GM23338 (cell line): Measurements from ENCODE around the gene XRN1. TPM values are rescaled to one million over a fixed set of nuclear protein-coding genes. Genes with fewer than 3 reads are reported as not detected.

Experiments
- ATAC-seq: fragments of 200-7000 bp; cut with Tn5 transposase; 3 replicates; pipeline ENCODE4 v1.9.1; 2020
- DNase-seq: peaks from one replicate; pipeline ENCODE4 v3.0.0-alpha.2; 2015; ENCODE audit warnings: low spot score
- H2AFZ ChIP-seq: fragments of 200-600 bp; sonication (generic); 2 replicates; pipeline ENCODE4 v1.8.0; 2016; ENCODE audit warnings: antibody characterized with exemption, mild to moderate bottlenecking, moderate library complexity
- H3F3A ChIP-seq: fragments of 200-600 bp; sonication (generic); replicated peaks from 2 replicates; pipeline ENCODE4 v1.8.0; 2017; ENCODE audit warnings: antibody characterized with exemption, mixed run types, low read depth
- H3K27ac ChIP-seq: fragments of 200-600 bp; sonication (generic); 2 replicates; pipeline ENCODE4 v1.6.1; 2016; ENCODE audit warnings: low read depth
- H3K27me3 ChIP-seq: fragments of 200-600 bp; sonication (generic); 2 replicates; pipeline ENCODE4 v1.8.0; 2016; ENCODE audit warnings: mild to moderate bottlenecking, mixed run types, moderate library complexity; ENCODE audit not compliant: insufficient read depth
- H3K36me3 ChIP-seq: fragments of 200-600 bp; sonication (generic); 2 replicates; pipeline ENCODE4 v1.8.0; 2016; ENCODE audit warnings: mild to moderate bottlenecking; ENCODE audit not compliant: insufficient read depth
- H3K4me1 ChIP-seq: fragments of 200-600 bp; sonication (generic); 2 replicates; pipeline ENCODE4 v1.8.0; 2016; ENCODE audit warnings: mild to moderate bottlenecking, moderate library complexity; ENCODE audit not compliant: insufficient read depth
- H3K4me2 ChIP-seq: fragments of 200-600 bp; sonication (generic); 2 replicates; pipeline ENCODE4 v1.7.1; 2017; ENCODE audit warnings: mixed run types
- H3K4me3 ChIP-seq: fragments of 200-600 bp; sonication (generic); 2 replicates; pipeline ENCODE4 v1.6.1; 2016; ENCODE audit warnings: mixed run types
- H3K79me2 ChIP-seq: fragments of 200-600 bp; sonication (generic); replicated peaks from 2 replicates; pipeline ENCODE4 v1.8.0; 2017; ENCODE audit warnings: mild to moderate bottlenecking; ENCODE audit not compliant: insufficient read depth
- H3K9me2 ChIP-seq: fragments of 200-600 bp; sonication (generic); 2 replicates; pipeline ENCODE4 v1.8.0; 2017; ENCODE audit not compliant: insufficient read depth
- H4K20me1 ChIP-seq: fragments of 200-600 bp; sonication (generic); replicated peaks from 2 replicates; pipeline ENCODE4 v1.8.0; 2017; ENCODE audit warnings: mild to moderate bottlenecking; ENCODE audit not compliant: insufficient read depth
- H3K27ac Mint-ChIP-seq: 2 replicates; pipeline ENCODE4 v1.8.0; 2020; ENCODE audit warnings: inconsistent platforms, mild to moderate bottlenecking, moderate library complexity, mixed read lengths
- H3K27me3 Mint-ChIP-seq: 3 replicates; pipeline ENCODE4 v1.8.0; 2022; ENCODE audit warnings: low read depth, mild to moderate bottlenecking, moderate library complexity, mixed read lengths, inconsistent platforms; ENCODE audit not compliant: insufficient read depth, poor library complexity
- H3K36me3 Mint-ChIP-seq: 3 replicates; pipeline ENCODE4 v1.8.0; 2021; ENCODE audit warnings: low read depth, mild to moderate bottlenecking, inconsistent platforms, moderate library complexity, mixed read lengths
- H3K4me1 Mint-ChIP-seq: 3 replicates; pipeline ENCODE4 v1.8.0; 2020; ENCODE audit warnings: mild to moderate bottlenecking, inconsistent platforms, mixed read lengths
- H3K4me3 Mint-ChIP-seq: 3 replicates; pipeline ENCODE4 v1.8.0; 2021; ENCODE audit warnings: moderate library complexity, mild to moderate bottlenecking, inconsistent platforms, mixed read lengths
- H3K9me3 Mint-ChIP-seq: 3 replicates; pipeline ENCODE4 v1.8.0; 2020; ENCODE audit warnings: moderate library complexity, mild to moderate bottlenecking, inconsistent platforms, mixed read lengths
- CREB1 ChIP-seq: fragments of 250-450 bp; sonication (Bioruptor Pico); IDR thresholded peaks from 2 replicates; pipeline ENCODE4 v1.5.0; 2020; ENCODE audit warnings: low read depth, mild to moderate bottlenecking, moderate library complexity
- CTCF ChIP-seq, 2 experiments: fragments of 200-600 bp in 1 of 2; sonication (generic) in 1 of 2; conservative IDR thresholded peaks; 2 replicates each; pipeline versions ENCODE4 v1.5.1 to v1.6.1; 2016 to 2017; ENCODE audit warnings: antibody characterized with exemption in 2 of 2, low read depth in 2 of 2, mild to moderate bottlenecking in 2 of 2, moderate library complexity in 1 of 2
- ETS1 ChIP-seq: IDR thresholded peaks from 2 replicates; pipeline ENCODE4 v1.6.1; 2016; ENCODE audit warnings: antibody characterized with exemption
- EZH2 ChIP-seq: fragments of 200-600 bp; sonication (generic); IDR thresholded peaks from one replicate; pipeline ENCODE4 v1.8.0; 2017; ENCODE audit warnings: antibody characterized with exemption, mild to moderate bottlenecking, low read depth; ENCODE audit not compliant: unreplicated experiment
- EZH2phosphoT487 ChIP-seq: fragments of 200-600 bp; sonication (generic); IDR thresholded peaks from one replicate; pipeline ENCODE4 v1.8.1; 2018; ENCODE audit warnings: antibody characterized with exemption; ENCODE audit not compliant: unreplicated experiment
- JUNB ChIP-seq: IDR thresholded peaks from one replicate; pipeline ENCODE4 v1.6.1; 2016; ENCODE audit warnings: antibody characterized with exemption; ENCODE audit not compliant: unreplicated experiment
- NANOG ChIP-seq: IDR thresholded peaks from 2 replicates; pipeline ENCODE4 v1.6.1; 2016; ENCODE audit warnings: antibody characterized with exemption, borderline replicate concordance
- POLR2AphosphoS5 ChIP-seq: IDR thresholded peaks from 2 replicates; pipeline ENCODE4 v1.6.1; 2016; ENCODE audit warnings: antibody characterized with exemption, low read depth
- REST ChIP-seq: IDR thresholded peaks from one replicate; pipeline ENCODE4 v1.6.1; 2018; ENCODE audit warnings: antibody characterized with exemption; ENCODE audit not compliant: unreplicated experiment
- STAT1 ChIP-seq: IDR thresholded peaks from one replicate; pipeline ENCODE4 v1.6.1; 2016; ENCODE audit warnings: antibody characterized with exemption; ENCODE audit not compliant: unreplicated experiment
- ZNF114 ChIP-seq: fragments of 250-450 bp; sonication (Bioruptor Pico); IDR thresholded peaks from 2 replicates; pipeline ENCODE4 v1.5.0; 2020; ENCODE audit warnings: mild to moderate bottlenecking, moderate library complexity
- ZNF331 ChIP-seq: fragments of 250-450 bp; sonication (Bioruptor Pico); IDR thresholded peaks from 2 replicates; pipeline ENCODE4 v1.5.0; 2020; ENCODE audit warnings: low read depth, mild to moderate bottlenecking, moderate library complexity
- ZNF462 ChIP-seq: fragments of 250-450 bp; sonication (Bioruptor Pico); IDR thresholded peaks from 2 replicates; pipeline ENCODE4 v1.5.0; 2020; ENCODE audit warnings: mild to moderate bottlenecking, moderate library complexity
- polyA plus RNA-seq: library from polyadenylated mRNA; unstranded; fragments of >200 nt; fragmentation: Nextera tagmentation; extraction: Ambion mirVana; gene quantifications from 2 replicates; pipeline ENCODE4 v1.2.1, GENCODE V29; 2016
- total RNA-seq: library from RNA; depleted of rRNA; stranded (reverse); fragments of >200 nt; shearing (Covaris generic); gene quantifications from 2 replicates; pipeline ENCODE4 v1.2.3, GENCODE V29; 2014

The XRN1 gene
- total and polyA plus RNA-seq, 2 experiments from 2014 or later = 10.9 to 16.6 TPM

- H3K27ac Mint-ChIP-seq = no peak overlapping the region
- Histone ChIP-seq H3K27ac (no peak overlapping the region), H3F3A (no peaks in the 10 kb centered on the region), H3K36me3 (no peaks in the 10 kb centered on the region), H4K20me1 (no peaks in the 10 kb centered on the region), H2AFZ (no peak overlapping the region), H3K4me3 (no peak overlapping the region), H3K4me1 (no peaks in the 10 kb centered on the region), H3K79me2 (no peaks in the 10 kb centered on the region), H3K4me2 (no peak overlapping the region), H3K27me3 (no peaks in the 10 kb centered on the region), H3K9me2 (peaks cover 4% of the 10 kb centered on the region; the same call in 1 of the 2 replicates)
- no peak overlapping the region for H3K4me3 Mint-ChIP-seq
- ATAC-seq (no peak), DNase-seq (no peak)
- H3K9me3 Mint-ChIP-seq = peaks cover 25% of the 10 kb centered on the region
- H3K36me3 Mint-ChIP-seq = peaks cover 15% of the 10 kb centered on the region
- peaks cover 3% of the 10 kb centered on the region for H3K27me3 Mint-ChIP-seq
- H3K4me1 Mint-ChIP-seq = no peaks in the 10 kb centered on the region
- TF ChIP-seq ETS1 (no peak), STAT1 (no peak), NANOG (no peak), ZNF114 (CRISPR knock-in tag) (no peak), EZH2phosphoT487 (no peak), EZH2 (no peak), REST (no peak), ZNF331 (CRISPR knock-in tag) (no peak), JUNB (no peak), CREB1 (no peak), CTCF (conservative IDR thresholded peaks at IDR 0.05; ENCODE audit: low read depth in 2 of 2) (no peak), ZNF462 (CRISPR knock-in tag) (no peak), POLR2AphosphoS5 (no peak)
Measured at GRCh38 chr3:142298626-142299025, 149.2 kb downstream of the XRN1 start.
